Nephron (organoid): ENCODE data around the gene ZHX3.
A peak's percentile ranks its signal among the peaks of the same experiment; 100 is the strongest.

Source experiments
- H3K27ac Mint-ChIP-seq, 3 experiments: 2 replicates each; pipeline ENCODE4 v1.8.0; 2020; ENCODE audit warnings: mixed read lengths in 3 of 3, mild to moderate bottlenecking in 2 of 3, moderate library complexity in 1 of 3
- H3K27me3 Mint-ChIP-seq: 2 replicates; pipeline ENCODE4 v1.8.0; 2021; ENCODE audit warnings: low read depth, mild to moderate bottlenecking, moderate library complexity, mixed read lengths
- H3K36me3 Mint-ChIP-seq: 2 replicates; pipeline ENCODE4 v1.8.0; 2020; ENCODE audit warnings: low read depth, mixed read lengths
- H3K4me1 Mint-ChIP-seq: 2 replicates; pipeline ENCODE4 v1.8.0; 2020; ENCODE audit warnings: mixed read lengths
- H3K4me3 Mint-ChIP-seq, 3 experiments: 2 replicates each; pipeline ENCODE4 v1.8.0; 2020; ENCODE audit warnings: mild to moderate bottlenecking in 3 of 3, mixed read lengths in 3 of 3, moderate library complexity in 2 of 3
- H3K9me3 Mint-ChIP-seq: 2 replicates; pipeline ENCODE4 v1.8.0; 2020; ENCODE audit warnings: mixed read lengths
- CTCF ChIP-seq, 3 experiments: fragments of 200-600 bp; sonication (generic); IDR thresholded peaks; one replicate each; pipeline ENCODE4 v1.5.0; 2021; ENCODE audit warnings: antibody characterized with exemption in 3 of 3; ENCODE audit not compliant: unreplicated experiment in 3 of 3

The ZHX3 gene

GRCh38 chr20:41173791-41174341 is 143.7 kb downstream of the ZHX3 start:
- H3K4me1 Mint-ChIP-seq: peaks cover 17% of the 10 kb centered on the region
- H3K4me3 Mint-ChIP-seq: no peak overlapping the region
- no peak for TF ChIP-seq CTCF (IDR thresholded peaks at IDR 0.05; ENCODE audit: unreplicated experiment in 3 of 3)
- H3K36me3 Mint-ChIP-seq: peaks cover 87% of the 10 kb centered on the region
- H3K9me3 Mint-ChIP-seq: no peaks in the 10 kb centered on the region
- H3K27me3 Mint-ChIP-seq: no peaks in the 10 kb centered on the region
- peak overlapping the region in 2 of 3 experiments; percentile 33 to 78 for H3K27ac Mint-ChIP-seq

GRCh38 chr20:41173161-41173721 is 144.3 kb downstream of the ZHX3 start:
- peak overlapping the region; percentile 33 to 78 (median 70) for H3K27ac Mint-ChIP-seq
- H3K36me3 Mint-ChIP-seq: peaks cover 87% of the 10 kb centered on the region
- H3K4me1 Mint-ChIP-seq: peaks cover 15% of the 10 kb centered on the region
- peak; percentile 90 to 94 (median 93) for TF ChIP-seq CTCF (IDR thresholded peaks at IDR 0.05; ENCODE audit: unreplicated experiment in 3 of 3)
- no peaks in the 10 kb centered on the region for H3K27me3 Mint-ChIP-seq
- no peaks in the 10 kb centered on the region for H3K9me3 Mint-ChIP-seq
- no peak overlapping the region for H3K4me3 Mint-ChIP-seq

- H3K27ac Mint-ChIP-seq: peak overlapping the region; percentile 33 to 78 (median 70)
These were observed 145.0 kb downstream of the ZHX3 start for GRCh38 chr20:41172296-41173140.

GRCh38 chr20:41171736-41172295 is 145.7 kb downstream of the ZHX3 start:
- no peaks in the 10 kb centered on the region for H3K9me3 Mint-ChIP-seq
- no peak overlapping the region for H3K4me3 Mint-ChIP-seq
- H3K27ac Mint-ChIP-seq: peak overlapping the region in 2 of 3 experiments; percentile 25 to 52
- peaks cover 15% of the 10 kb centered on the region for H3K4me1 Mint-ChIP-seq
- H3K27me3 Mint-ChIP-seq: no peaks in the 10 kb centered on the region
- TF ChIP-seq CTCF (IDR thresholded peaks at IDR 0.05; ENCODE audit: unreplicated experiment in 3 of 3): no peak
- H3K36me3 Mint-ChIP-seq: peaks cover 81% of the 10 kb centered on the region

More at GRCh38 chr20:41172296-41173140, 145.0 kb downstream of the ZHX3 start:
- no peak for TF ChIP-seq CTCF (IDR thresholded peaks at IDR 0.05; ENCODE audit: unreplicated experiment in 3 of 3)
- Mint-ChIP-seq H3K36me3 (peaks cover 80% of the 10 kb centered on the region), H3K9me3 (no peaks in the 10 kb centered on the region), H3K4me3 (no peak overlapping the region), H3K27me3 (no peaks in the 10 kb centered on the region), H3K4me1 (peaks cover 15% of the 10 kb centered on the region)

- Mint-ChIP-seq H3K4me1 (peaks cover 15% of the 10 kb centered on the region), H3K27ac (peak overlapping the region in 1 of 3 experiments; percentile 2), H3K4me3 (no peak overlapping the region), H3K9me3 (no peaks in the 10 kb centered on the region), H3K27me3 (no peaks in the 10 kb centered on the region), H3K36me3 (peaks cover 82% of the 10 kb centered on the region)
- TF ChIP-seq CTCF (IDR thresholded peaks at IDR 0.05; ENCODE audit: unreplicated experiment in 3 of 3): no peak
These were observed 147.0 kb downstream of the ZHX3 start for GRCh38 chr20:41170386-41171105.
